Epithelial cell of esophagus (primary cell): ENCODE measurements around the gene CYP4A22.

Experiments
- DNase-seq: peaks from one replicate; pipeline ENCODE4 v3.0.0; 2010; ENCODE audit warnings: low read depth
- H3K4me3 ChIP-seq: 2 replicates; pipeline ENCODE4 v1.5.1; 2011; ENCODE audit warnings: mild to moderate bottlenecking, low read length, control low read depth
- CTCF ChIP-seq: IDR thresholded peaks from 2 replicates; pipeline ENCODE4 v1.5.1; 2011; ENCODE audit warnings: low read depth, mild to moderate bottlenecking, low read length, control low read depth, inconsistent platforms; ENCODE audit not compliant: insufficient read depth; ENCODE audit errors: missing control alignments

Gene CYP4A22

GRCh38 chr1:47178654-47179016 is 41.4 kb downstream of the CYP4A22 start:
- H3K4me3 ChIP-seq = peak overlapping the region; percentile 55
- TF ChIP-seq CTCF = no peak
- DNase-seq = no peak

DNA sequence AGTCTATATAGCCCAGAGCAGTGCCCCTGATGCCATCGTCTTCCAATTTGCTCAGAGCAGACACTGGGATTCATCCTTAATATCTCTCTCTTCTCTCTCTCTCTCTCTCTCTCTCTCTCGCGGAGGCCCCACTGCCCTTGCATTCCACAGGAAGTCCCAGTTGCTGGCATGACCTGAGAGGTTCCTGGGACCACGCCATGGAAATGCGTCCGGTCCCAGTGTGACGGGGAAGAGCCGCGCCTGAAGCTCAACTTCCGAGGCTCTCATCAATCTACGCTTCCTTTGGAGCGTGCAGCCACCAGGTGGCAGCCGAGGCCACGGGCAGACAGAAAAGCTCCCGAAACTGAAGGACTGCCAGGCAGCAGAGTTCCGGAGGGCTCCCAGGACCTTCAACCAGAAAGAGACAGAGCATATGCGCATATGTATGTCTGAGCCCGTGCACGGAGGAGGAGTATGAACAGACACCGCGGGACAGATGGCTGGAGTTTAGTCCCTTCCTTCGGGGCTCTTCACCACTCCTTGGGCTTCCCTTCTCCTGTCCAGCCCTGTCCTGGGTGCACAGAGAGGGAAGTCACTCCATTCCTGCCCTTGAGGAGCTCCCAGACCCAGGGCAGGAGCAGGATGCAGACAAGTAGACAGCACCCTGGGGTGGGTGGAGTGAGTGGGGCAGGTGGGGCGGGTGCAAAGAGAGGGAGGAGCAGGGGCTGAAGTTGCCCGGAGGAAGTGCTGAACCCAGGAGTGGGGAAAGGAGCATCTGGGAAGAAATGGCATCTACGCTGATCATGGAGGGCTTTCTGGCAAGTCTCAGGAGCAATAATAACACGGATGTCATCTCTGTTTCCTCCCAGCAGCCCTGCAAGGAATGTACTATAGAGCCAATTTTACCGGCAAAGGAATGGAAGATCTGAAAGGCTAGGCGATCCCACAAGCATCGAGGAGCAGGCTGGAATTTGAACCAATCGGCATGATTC is 42.1 kb downstream of the CYP4A22 start:
- peak; percentile 93 for DNase-seq
- peak; percentile 97 for TF ChIP-seq CTCF
- H3K4me3 ChIP-seq = peak overlapping the region; percentile 55

DNA sequence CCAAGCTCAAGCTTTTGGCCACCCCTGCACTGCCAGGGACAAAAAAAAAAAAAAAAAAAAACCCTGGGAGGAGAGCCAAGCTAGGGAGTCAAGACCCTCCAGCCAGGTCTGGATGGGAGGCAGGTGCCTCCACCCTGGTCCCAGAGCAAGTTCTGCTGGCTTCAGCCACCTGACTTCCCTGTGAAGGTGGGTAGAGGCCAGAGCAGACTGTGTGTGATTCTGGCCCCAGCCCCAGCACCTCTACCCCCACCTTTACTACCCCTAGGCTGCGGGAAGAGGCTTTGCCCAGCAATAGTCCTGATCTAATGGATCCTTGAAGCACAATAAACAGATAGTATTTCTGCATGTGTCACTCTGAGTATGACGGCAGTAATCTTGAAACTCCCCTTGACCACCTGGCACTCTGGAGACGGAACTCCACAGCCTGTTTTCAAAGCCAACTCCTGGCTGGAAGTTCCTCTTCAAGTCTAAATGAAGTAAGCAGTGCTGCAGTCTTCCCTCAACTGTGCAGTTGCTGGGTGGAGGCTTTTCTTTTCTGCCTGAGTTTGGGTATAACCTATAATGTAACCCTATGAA is 42.8 kb downstream of the CYP4A22 start:
- TF ChIP-seq CTCF = no peak
- H3K4me3 ChIP-seq = no peak overlapping the region
- DNase-seq = no peak

- no peak for DNase-seq
Observed at GRCh38 chr1:47180603-47181094, 43.4 kb downstream of the CYP4A22 start.

GRCh38 chr1:47181095-47181954 is 44.1 kb downstream of the CYP4A22 start:
- no peak for TF ChIP-seq CTCF
- DNase-seq = no peak
- H3K4me3 ChIP-seq = no peak overlapping the region

More at GRCh38 chr1:47180603-47181094, 43.4 kb downstream of the CYP4A22 start:
- H3K4me3 ChIP-seq = no peak overlapping the region
- no peak for TF ChIP-seq CTCF

DNA sequence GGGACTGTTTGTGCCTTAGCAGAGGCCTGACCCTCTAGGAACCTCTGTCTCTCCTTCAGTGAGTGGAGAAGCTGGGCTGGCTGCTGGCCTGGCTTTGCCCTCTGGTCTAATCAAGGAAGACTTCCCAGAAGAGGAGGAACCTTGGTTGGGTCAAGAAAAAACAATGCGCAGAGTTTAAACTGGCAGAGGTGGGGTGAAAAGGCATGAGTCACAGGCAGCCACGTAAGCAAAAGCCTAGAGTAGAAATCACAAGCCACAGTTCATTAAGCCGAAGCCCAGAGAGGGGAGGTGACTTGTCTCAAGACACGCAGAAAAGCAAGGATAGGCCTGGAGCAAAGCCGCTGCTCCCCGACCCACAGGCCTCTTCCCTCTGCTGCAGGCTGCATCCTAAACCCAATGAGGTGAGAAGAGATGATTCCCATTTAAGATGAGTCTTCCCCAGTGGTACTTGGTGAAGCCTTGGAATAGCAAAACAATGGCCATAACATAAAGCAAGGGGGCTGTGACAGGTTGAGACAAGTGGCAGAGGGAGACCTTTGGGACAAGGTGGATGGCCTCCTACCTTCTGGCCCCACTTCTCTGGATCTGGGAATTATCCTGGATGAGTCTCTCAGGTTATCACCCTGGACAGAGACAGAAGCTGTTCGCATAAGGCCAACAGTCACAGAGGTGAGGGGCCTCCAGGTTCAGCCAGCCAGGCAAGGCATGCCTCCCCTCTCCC is 44.9 kb downstream of the CYP4A22 start:
- no peak overlapping the region for H3K4me3 ChIP-seq
- no peak for TF ChIP-seq CTCF
- peak; percentile 71 for DNase-seq
